ENCODE measurements around the gene CTSA. TPM values are rescaled to one million over a fixed set of nuclear protein-coding genes. Genes with fewer than 3 reads are reported as not detected.

CTSA gene
- total and polyA plus RNA-seq, 9 of the 15 experiments (the other 6 are each of a cell fraction or from before 2014, with no cell fraction given), result 8.8 to 61.7 (median 28.3) TPM

- TF ChIP-seq DEAF1 (CRISPR knock-in tag; IDR thresholded peaks at IDR 0.05), result no peak
- peak; percentile 35; the same call in 1 of the 2 replicates for TF ChIP-seq ZBTB7A (IDR thresholded peaks at IDR 0.05; ENCODE audit: borderline replicate concordance, control insufficient read depth, low read depth, low read length)
- no peak for TF ChIP-seq SREBF2 (CRISPR knock-in tag; IDR thresholded peaks at IDR 0.05)
- TF ChIP-seq MTA1 (IDR thresholded peaks at IDR 0.05; ENCODE audit: borderline replicate concordance), result no peak
- no peak; the same call in 1 of the 2 replicates for TF ChIP-seq ZBTB9 (CRISPR knock-in tag; IDR thresholded peaks at IDR 0.05)
- TF ChIP-seq POLR2H (tag; IDR thresholded peaks at IDR 0.05; ENCODE audit: low read depth), result peak; percentile 88
- TF ChIP-seq ZNF76 (CRISPR knock-in tag; IDR thresholded peaks at IDR 0.05; ENCODE audit: borderline replicate concordance), result no peak
- TF ChIP-seq ZNF512 (tag; IDR thresholded peaks at IDR 0.05), result no peak
- 0 out of 2 replicates have a peak, but pooled peaks have one; percentile 18 for TF ChIP-seq HMBOX1 (IDR thresholded peaks at IDR 0.05)
- no peak for TF ChIP-seq BCOR (IDR thresholded peaks at IDR 0.05)
- TF ChIP-seq OTX1 (CRISPR knock-in tag; IDR thresholded peaks at IDR 0.05), result no peak
- TF ChIP-seq E2F8 (IDR thresholded peaks at IDR 0.05; ENCODE audit: low read depth, partially characterized antibody), result peak; percentile 90
- no peak for TF ChIP-seq PCBP1 (IDR thresholded peaks at IDR 0.05; ENCODE audit: low read depth, low read length, poor library complexity, severe bottlenecking)
- TF ChIP-seq NR3C1 (CRISPR knock-in tag; IDR thresholded peaks at IDR 0.05), result no peak
Measured at GRCh38 chr20:45857114-45857881, 33.8 kb upstream of the CTSA start, which contains the start of the genes ACOT8 and ZSWIM3 (continued).

Measured in K562 (cell line).